IgD-negative memory B cell (primary cell): ENCODE data around the gene RNF2. TPM values are rescaled to one million over a fixed set of nuclear protein-coding genes. Genes with fewer than 3 reads are reported as not detected.
A peak's percentile ranks its signal among the peaks of the same experiment; 100 is the strongest.

ENCODE experiments used
- H3K27ac Mint-ChIP-seq, 3 donors: one replicate each; pipeline ENCODE4 v1.8.0; 2020 to 2022; ENCODE audit warnings: mild to moderate bottlenecking in 3 of 3, mixed read lengths in 3 of 3, moderate library complexity in 1 of 3
- H3K27me3 Mint-ChIP-seq: one replicate; pipeline ENCODE4 v1.8.0; 2021; ENCODE audit warnings: mixed read lengths
- H3K36me3 Mint-ChIP-seq: one replicate; pipeline ENCODE4 v1.8.0; 2020; ENCODE audit warnings: mild to moderate bottlenecking, mixed read lengths
- H3K4me1 Mint-ChIP-seq, 3 donors: one replicate each; pipeline ENCODE4 v1.8.0; 2020 to 2022; ENCODE audit warnings: mixed read lengths in 3 of 3, mild to moderate bottlenecking in 1 of 3
- H3K4me3 Mint-ChIP-seq, 4 donors: one replicate each; pipeline ENCODE4 v1.8.0; 2020 to 2022; ENCODE audit warnings: mild to moderate bottlenecking in 4 of 4, mixed read lengths in 4 of 4, moderate library complexity in 3 of 4
- H3K9me3 Mint-ChIP-seq, 3 donors: one replicate each; pipeline ENCODE4 v1.8.0; 2020 to 2021; ENCODE audit warnings: mixed read lengths in 3 of 3, mild to moderate bottlenecking in 1 of 3
- polyA plus RNA-seq: library from polyadenylated mRNA; unstranded; fragments of 300-500 nt; fragmentation: Illumina TruSeq; gene quantifications from one replicate; pipeline ENCODE4 v1.2.3, GENCODE V29; 2021

Gene RNF2
- polyA plus RNA-seq, 1 donor from 2014 or later: 28.3 TPM

DNA sequence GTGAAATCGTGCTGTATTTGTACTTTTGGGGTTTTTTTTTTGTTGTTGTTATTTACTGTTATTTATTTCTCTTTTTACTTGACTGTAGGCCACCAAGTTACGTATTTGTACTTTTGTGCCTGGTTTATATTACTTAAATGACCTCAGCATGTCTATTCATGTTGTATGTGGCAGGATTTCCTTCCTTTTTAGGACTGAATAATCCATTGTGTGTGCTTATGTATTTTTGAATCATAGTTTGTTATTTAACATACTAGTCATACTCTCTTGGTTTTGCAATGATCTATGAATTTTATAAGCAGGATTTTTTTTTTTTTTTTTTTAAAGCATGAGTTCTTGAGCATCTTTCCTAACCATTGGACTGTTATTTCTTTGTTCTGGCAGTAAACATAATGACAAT lies 51.2 kb downstream of the RNF2 start:
- H3K9me3 Mint-ChIP-seq: no peaks in the 10 kb centered on the region
- H3K36me3 Mint-ChIP-seq: peaks cover 24% of the 10 kb centered on the region
- no peak overlapping the region for H3K4me3 Mint-ChIP-seq
- no peak overlapping the region for H3K27ac Mint-ChIP-seq
- no peaks in the 10 kb centered on the region for H3K27me3 Mint-ChIP-seq
- no peaks in the 10 kb centered on the region for H3K4me1 Mint-ChIP-seq

DNA sequence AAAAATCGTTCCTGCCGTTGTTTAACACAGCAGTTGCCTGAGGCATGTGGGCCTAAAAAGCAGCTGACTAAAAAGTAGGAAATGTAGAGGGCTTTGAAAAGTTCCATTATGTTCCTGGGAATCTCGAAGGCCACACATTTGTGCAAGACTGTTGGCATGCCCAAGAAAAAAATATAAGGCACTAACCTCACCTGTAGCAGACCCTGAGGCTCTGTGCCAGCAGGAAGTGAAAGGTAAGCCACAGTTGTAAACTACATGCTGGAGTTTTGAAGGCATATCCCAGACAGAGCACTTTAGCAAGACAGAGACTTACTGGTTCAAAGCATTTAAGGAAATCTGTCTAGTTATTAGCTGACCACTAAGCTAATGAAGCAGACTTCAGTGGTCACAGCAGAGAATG lies 58.7 kb downstream of the RNF2 start:
- Mint-ChIP-seq H3K9me3 (peaks cover 2 to 12% (median 3%) of the 10 kb centered on the region in 3 donors), H3K4me3 (no peak overlapping the region), H3K36me3 (peaks cover 16% of the 10 kb centered on the region), H3K4me1 (peaks cover 0 to 5% (median 0%) of the 10 kb centered on the region in 3 donors), H3K27ac (no peak overlapping the region), H3K27me3 (no peaks in the 10 kb centered on the region)

GRCh38 chr1:185105121-185105520 lies 59.8 kb downstream of the RNF2 start:
- Mint-ChIP-seq H3K27ac (no peak overlapping the region), H3K4me3 (no peak overlapping the region), H3K27me3 (no peaks in the 10 kb centered on the region), H3K36me3 (peaks cover 14% of the 10 kb centered on the region), H3K9me3 (peaks cover 7 to 15% (median 8%) of the 10 kb centered on the region in 3 donors), H3K4me1 (peaks cover 0 to 5% (median 0%) of the 10 kb centered on the region in 3 donors)

GRCh38 chr1:185108321-185108720 lies 63.0 kb downstream of the RNF2 start:
- Mint-ChIP-seq H3K27ac (peak overlapping the region in 1 of 3 donors; percentile 60), H3K27me3 (no peaks in the 10 kb centered on the region), H3K36me3 (peaks cover 2% of the 10 kb centered on the region), H3K9me3 (peaks cover 7 to 21% (median 10%) of the 10 kb centered on the region in 3 donors), H3K4me3 (no peak overlapping the region), H3K4me1 (peaks cover 0 to 2% (median 0%) of the 10 kb centered on the region in 3 donors)

DNA sequence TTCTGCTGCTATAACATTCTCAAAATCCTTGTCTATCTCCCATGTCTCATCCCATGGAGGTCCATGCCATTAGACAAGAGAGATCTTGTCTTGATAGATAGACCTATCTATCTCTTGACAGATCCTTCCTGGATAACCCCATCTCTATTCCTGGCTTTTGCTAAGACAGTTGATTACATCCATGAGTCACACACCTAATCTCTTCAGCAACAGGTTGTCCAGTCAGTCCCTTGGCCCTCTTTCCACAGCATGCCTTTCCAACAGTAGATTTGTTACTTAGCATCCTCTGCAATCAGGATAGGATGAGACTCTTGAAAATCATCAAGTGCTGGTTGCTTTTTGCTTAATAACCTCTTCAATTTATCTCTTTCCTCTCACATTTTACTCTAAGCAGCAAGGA lies 64.8 kb downstream of the RNF2 start:
- Mint-ChIP-seq H3K27me3 (no peaks in the 10 kb centered on the region), H3K36me3 (peaks cover 2% of the 10 kb centered on the region), H3K4me3 (no peak overlapping the region), H3K9me3 (peaks cover 7 to 21% (median 10%) of the 10 kb centered on the region in 3 donors), H3K27ac (no peak overlapping the region), H3K4me1 (peaks cover 0 to 2% (median 0%) of the 10 kb centered on the region in 3 donors)

DNA sequence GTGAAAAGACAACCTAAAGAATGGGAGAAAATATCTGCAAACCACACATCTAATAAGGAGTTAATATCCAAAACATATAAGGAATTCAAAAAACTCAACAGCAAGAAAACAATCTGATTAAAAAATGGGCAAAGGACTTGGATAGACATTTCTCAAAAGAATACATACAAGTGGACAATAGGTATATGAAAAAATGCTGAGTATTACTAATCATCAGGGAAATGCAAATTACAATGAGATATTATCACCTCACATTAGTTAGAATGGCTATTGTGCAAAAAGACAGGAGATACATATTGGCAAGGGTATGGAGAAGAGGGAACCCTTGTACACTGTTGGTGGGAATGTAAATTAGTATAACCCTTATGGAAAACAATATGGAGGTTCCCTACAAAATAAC lies 66.5 kb downstream of the RNF2 start:
- H3K27me3 Mint-ChIP-seq: no peaks in the 10 kb centered on the region
- peaks cover 4% of the 10 kb centered on the region for H3K36me3 Mint-ChIP-seq
- peaks cover 5 to 13% (median 10%) of the 10 kb centered on the region in 3 donors for H3K9me3 Mint-ChIP-seq
- peak overlapping the region in 1 of 3 donors; percentile 14 for H3K27ac Mint-ChIP-seq
- H3K4me3 Mint-ChIP-seq: no peak overlapping the region
- no peaks in the 10 kb centered on the region for H3K4me1 Mint-ChIP-seq

- H3K4me3 Mint-ChIP-seq: peak overlapping the region in 1 of 4 donors; percentile 39
- no peaks in the 10 kb centered on the region for H3K4me1 Mint-ChIP-seq
- H3K9me3 Mint-ChIP-seq: peaks cover 5 to 13% (median 10%) of the 10 kb centered on the region in 3 donors
- no peak overlapping the region for H3K27ac Mint-ChIP-seq
- H3K27me3 Mint-ChIP-seq: no peaks in the 10 kb centered on the region
- H3K36me3 Mint-ChIP-seq: peaks cover 4% of the 10 kb centered on the region
Measured at GRCh38 chr1:185112356-185112755, 67.0 kb downstream of the RNF2 start.

- H3K27ac Mint-ChIP-seq: no peak overlapping the region
- H3K36me3 Mint-ChIP-seq: peaks cover 26% of the 10 kb centered on the region
- peaks cover 2 to 5% (median 5%) of the 10 kb centered on the region in 3 donors for H3K9me3 Mint-ChIP-seq
- H3K4me1 Mint-ChIP-seq: no peaks in the 10 kb centered on the region
- H3K27me3 Mint-ChIP-seq: no peaks in the 10 kb centered on the region
- H3K4me3 Mint-ChIP-seq: no peak overlapping the region
Measured at GRCh38 chr1:185129708-185130107, 84.3 kb downstream of the RNF2 start.

- no peaks in the 10 kb centered on the region for H3K27me3 Mint-ChIP-seq
- peaks cover 25% of the 10 kb centered on the region for H3K36me3 Mint-ChIP-seq
- H3K4me1 Mint-ChIP-seq: no peaks in the 10 kb centered on the region
- no peak overlapping the region for H3K4me3 Mint-ChIP-seq
- H3K9me3 Mint-ChIP-seq: peaks cover 2 to 5% (median 5%) of the 10 kb centered on the region in 3 donors
- H3K27ac Mint-ChIP-seq: no peak overlapping the region
Measured at GRCh38 chr1:185132534-185132933, 87.2 kb downstream of the RNF2 start.

DNA sequence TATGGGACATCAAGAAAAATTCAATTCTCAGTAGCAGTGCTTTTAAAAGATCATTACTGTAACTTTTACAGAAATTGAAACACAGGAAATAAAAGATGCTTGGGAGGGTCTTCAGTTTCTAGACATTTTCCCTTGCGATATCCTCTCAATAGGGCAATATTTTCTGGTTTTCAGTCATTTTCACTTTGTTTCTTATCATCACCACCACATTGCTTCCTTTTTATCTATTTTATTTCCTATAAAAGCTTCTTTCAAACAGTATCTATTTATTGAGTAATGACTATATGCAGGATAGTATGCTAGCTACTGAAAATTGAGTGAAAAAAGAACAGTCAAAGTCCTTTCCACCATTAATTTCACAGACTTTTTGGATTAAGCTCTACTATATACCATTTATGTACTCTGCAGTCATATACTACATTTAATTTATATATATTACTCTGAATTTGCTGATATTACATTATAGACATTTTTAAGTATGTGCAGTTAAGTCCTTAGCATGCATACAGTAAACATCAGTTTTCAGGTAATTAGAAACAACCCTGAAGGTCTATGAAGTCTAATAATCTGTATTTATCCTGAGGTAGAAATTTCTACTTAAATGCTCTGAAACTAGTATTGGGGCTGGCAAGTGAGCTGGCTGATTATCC lies 92.7 kb downstream of the RNF2 start:
- no peaks in the 10 kb centered on the region for H3K27me3 Mint-ChIP-seq
- H3K27ac Mint-ChIP-seq: no peak overlapping the region
- H3K4me3 Mint-ChIP-seq: no peak overlapping the region
- H3K9me3 Mint-ChIP-seq: peaks cover 0 to 2% (median 0%) of the 10 kb centered on the region in 3 donors
- H3K36me3 Mint-ChIP-seq: peaks cover 19% of the 10 kb centered on the region
- H3K4me1 Mint-ChIP-seq: no peaks in the 10 kb centered on the region

DNA sequence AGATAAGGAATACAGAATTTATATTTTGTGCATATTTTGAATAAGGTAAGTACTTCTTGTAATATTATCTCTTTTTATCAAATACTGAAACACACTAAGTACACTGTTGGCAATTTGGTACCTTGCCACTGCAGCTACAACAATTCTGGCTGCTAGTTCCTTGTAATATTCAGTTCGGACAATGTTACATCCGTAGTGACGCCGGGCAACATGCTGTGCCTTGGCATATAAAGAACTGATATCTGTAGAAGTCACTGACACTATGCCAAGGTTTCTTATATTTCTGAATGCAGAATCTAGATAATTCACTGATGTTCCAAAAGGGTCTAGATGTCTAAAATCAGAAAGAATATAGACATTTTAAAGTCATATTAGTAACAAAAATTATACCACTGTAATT lies 93.9 kb downstream of the RNF2 start:
- Mint-ChIP-seq H3K4me1 (no peaks in the 10 kb centered on the region), H3K4me3 (no peak overlapping the region), H3K9me3 (no peaks in the 10 kb centered on the region), H3K27ac (no peak overlapping the region), H3K27me3 (no peaks in the 10 kb centered on the region), H3K36me3 (peaks cover 11% of the 10 kb centered on the region)

GRCh38 chr1:185144233-185144632 lies 98.9 kb downstream of the RNF2 start:
- Mint-ChIP-seq H3K27ac (no peak overlapping the region), H3K4me1 (peaks cover 0 to 5% (median 0%) of the 10 kb centered on the region in 3 donors), H3K4me3 (no peak overlapping the region), H3K9me3 (no peaks in the 10 kb centered on the region), H3K36me3 (peaks cover 9% of the 10 kb centered on the region), H3K27me3 (no peaks in the 10 kb centered on the region)

GRCh38 chr1:185151215-185151614 lies 105.9 kb downstream of the RNF2 start:
- H3K9me3 Mint-ChIP-seq: no peaks in the 10 kb centered on the region
- H3K4me3 Mint-ChIP-seq: no peak overlapping the region
- peaks cover 9% of the 10 kb centered on the region for H3K36me3 Mint-ChIP-seq
- no peak overlapping the region for H3K27ac Mint-ChIP-seq
- H3K27me3 Mint-ChIP-seq: no peaks in the 10 kb centered on the region
- peaks cover 13 to 34% (median 24%) of the 10 kb centered on the region in 3 donors for H3K4me1 Mint-ChIP-seq
